Tibial artery (tissue), 4 donors: ENCODE measurements around the gene BABAM2.

ENCODE experiments used
- DNase-seq, 2 donors: peaks; one replicate each; pipeline ENCODE4 v3.0.0-alpha.2; 2019
- H3K27ac ChIP-seq, 2 donors: fragments of 200-600 bp; sonication (generic) in 1 of 2; 1 replicate in 1 of 2; 2 replicates in 1 of 2; pipeline ENCODE4 v1.5.1; 2018 to 2019; ENCODE audit warnings: mild to moderate bottlenecking in 1 of 2
- H3K27me3 ChIP-seq, 2 donors: fragments of 200-600 bp; sonication (generic) in 1 of 2; one replicate each; pipeline versions ENCODE4 v1.5.1 to v1.6.0; 2016 to 2019
- H3K36me3 ChIP-seq, 3 donors: fragments of 200-600 bp; sonication (generic) in 2 of 3; one replicate each; pipeline ENCODE4 v1.5.1; 2016 to 2019; ENCODE audit warnings: mild to moderate bottlenecking in 2 of 3
- H3K4me1 ChIP-seq, 4 donors: fragments of 200-600 bp; sonication (generic) in 2 of 4; 1 replicate in 3 of 4; 2 replicates in 1 of 4; pipeline ENCODE4 v1.5.1; 2016 to 2019
- H3K4me3 ChIP-seq, 2 donors: fragments of 200-600 bp; sonication (generic) in 1 of 2; 1 replicate in 1 of 2; 2 replicates in 1 of 2; pipeline ENCODE4 v1.5.1; 2018 to 2019; ENCODE audit warnings: mild to moderate bottlenecking in 2 of 2
- H3K9me3 ChIP-seq, 3 donors: fragments of 200-600 bp; sonication (generic) in 1 of 3; one replicate each; pipeline ENCODE4 v1.5.1; 2016 to 2019
- intact Hi-C: fragments of 100-400 bp; cut with DNase I; formaldehyde crosslinking; loops from one replicate; pipeline ENCODE4 v1.15.0; 2023; ENCODE audit warnings: low total_unique reads
- TF ChIP-seq, protein P1 (sequence below), 2 experiments: fragments of 200-600 bp in 1 of 2; fragments of 450-650 bp in 1 of 2; IDR thresholded peaks; one replicate each; pipeline ENCODE4 v1.5.1; 2017 to 2019; ENCODE audit warnings: antibody characterized with exemption in 2 of 2, mild to moderate bottlenecking in 1 of 2, moderate library complexity in 1 of 2

Gene BABAM2

DNA sequence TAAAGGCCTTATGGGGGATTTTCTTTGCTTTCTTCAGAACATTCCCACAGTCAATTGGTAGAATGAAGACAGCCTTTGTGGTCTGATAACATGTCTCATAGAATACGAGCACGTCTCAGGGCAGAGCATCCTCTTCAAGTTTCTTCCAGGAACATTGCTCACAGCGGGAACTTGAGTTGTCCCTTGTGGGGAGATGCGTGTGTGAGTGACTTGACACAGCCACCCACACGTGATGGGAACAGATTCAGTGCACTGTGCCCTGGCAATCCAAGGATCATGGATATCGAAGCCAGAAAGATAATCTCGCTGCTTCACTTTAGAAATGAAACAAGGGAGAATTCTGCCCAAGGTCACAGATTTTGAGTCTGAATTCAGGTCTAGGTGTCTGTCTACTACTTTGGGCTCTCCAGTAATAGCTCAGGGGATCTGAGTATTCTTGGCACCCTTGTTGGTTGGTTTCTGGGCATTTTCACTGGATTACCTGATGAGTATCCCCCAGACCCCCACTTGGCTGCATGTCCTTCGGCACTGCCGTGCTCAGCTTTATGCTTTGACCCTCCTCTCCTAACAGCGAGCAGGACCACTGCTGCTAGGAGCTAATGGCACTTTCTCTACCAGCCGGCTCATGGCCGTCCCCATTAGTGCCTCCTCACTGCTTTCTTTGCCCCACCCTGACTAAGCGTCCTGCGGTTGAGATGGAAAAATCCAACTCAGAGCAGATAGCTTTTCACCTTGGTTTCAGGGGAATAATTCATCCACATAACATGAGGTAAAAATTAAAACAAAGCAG lies 426.2 kb downstream of the BABAM2 start:
- Histone ChIP-seq H3K36me3 (peaks cover 0 to 5% (median 0%) of the 10 kb centered on the region in 3 donors), H3K27ac (no peak overlapping the region), H3K27me3 (no peaks in the 10 kb centered on the region), H3K4me3 (no peak overlapping the region), H3K4me1 (peaks cover 0 to 32% (median 18%) of the 10 kb centered on the region in 4 donors), H3K9me3 (no peaks in the 10 kb centered on the region)
- intact Hi-C loops, result no loop called here
- TF ChIP-seq, protein P1, sequence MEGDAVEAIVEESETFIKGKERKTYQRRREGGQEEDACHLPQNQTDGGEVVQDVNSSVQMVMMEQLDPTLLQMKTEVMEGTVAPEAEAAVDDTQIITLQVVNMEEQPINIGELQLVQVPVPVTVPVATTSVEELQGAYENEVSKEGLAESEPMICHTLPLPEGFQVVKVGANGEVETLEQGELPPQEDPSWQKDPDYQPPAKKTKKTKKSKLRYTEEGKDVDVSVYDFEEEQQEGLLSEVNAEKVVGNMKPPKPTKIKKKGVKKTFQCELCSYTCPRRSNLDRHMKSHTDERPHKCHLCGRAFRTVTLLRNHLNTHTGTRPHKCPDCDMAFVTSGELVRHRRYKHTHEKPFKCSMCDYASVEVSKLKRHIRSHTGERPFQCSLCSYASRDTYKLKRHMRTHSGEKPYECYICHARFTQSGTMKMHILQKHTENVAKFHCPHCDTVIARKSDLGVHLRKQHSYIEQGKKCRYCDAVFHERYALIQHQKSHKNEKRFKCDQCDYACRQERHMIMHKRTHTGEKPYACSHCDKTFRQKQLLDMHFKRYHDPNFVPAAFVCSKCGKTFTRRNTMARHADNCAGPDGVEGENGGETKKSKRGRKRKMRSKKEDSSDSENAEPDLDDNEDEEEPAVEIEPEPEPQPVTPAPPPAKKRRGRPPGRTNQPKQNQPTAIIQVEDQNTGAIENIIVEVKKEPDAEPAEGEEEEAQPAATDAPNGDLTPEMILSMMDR (IDR thresholded peaks at IDR 0.05), result no peak
- DNase-seq, result no peak

DNA sequence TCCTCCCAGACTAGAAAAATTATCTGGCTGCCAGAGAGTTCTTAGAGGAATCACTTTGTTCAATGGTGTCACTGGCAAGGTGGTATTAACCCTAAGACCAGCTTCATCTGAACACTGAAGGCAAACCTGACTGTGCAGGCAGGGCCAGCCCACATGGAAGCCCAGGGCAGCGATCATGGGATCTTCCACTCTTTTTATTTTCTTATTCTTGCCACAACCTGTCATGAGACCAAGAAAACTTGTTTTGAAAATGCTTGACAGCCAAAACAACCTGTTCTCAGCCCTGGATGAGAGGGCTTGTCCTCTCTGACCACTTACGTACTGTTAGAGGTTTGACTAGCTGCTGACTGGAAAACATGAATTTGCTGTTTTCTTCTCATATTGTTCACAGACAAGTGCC lies 426.9 kb downstream of the BABAM2 start:
- H3K9me3 ChIP-seq, result no peaks in the 10 kb centered on the region
- DNase-seq, result no peak
- TF ChIP-seq, protein P1 (IDR thresholded peaks at IDR 0.05), result no peak
- H3K27ac ChIP-seq, result no peak overlapping the region
- no peaks in the 10 kb centered on the region for H3K27me3 ChIP-seq
- peaks cover 0 to 38% (median 18%) of the 10 kb centered on the region in 4 donors for H3K4me1 ChIP-seq
- intact Hi-C loops, result no loop called here
- H3K4me3 ChIP-seq, result no peak overlapping the region
- H3K36me3 ChIP-seq, result no peaks in the 10 kb centered on the region

DNA sequence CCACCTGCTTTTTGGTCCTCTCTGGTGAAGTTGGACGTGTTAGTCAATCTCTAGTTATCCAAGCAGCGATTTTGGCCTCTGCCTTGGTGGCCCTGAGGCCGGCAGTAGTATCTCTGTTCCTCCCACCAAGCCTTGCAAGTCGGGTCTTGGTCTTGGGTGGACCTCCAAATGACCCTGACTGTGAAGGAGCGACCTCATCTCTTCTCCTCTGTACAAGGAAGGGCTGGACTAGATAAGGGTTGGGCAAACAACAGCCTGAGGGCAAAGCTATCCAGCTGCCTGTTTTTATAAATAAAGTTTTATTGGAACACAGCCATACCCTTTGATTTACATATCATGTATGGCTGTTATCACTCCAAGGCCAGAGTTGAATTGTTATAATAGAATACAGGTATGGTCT lies 427.5 kb downstream of the BABAM2 start:
- Histone ChIP-seq H3K9me3 (no peaks in the 10 kb centered on the region), H3K27me3 (no peaks in the 10 kb centered on the region), H3K27ac (no peak overlapping the region), H3K36me3 (no peaks in the 10 kb centered on the region), H3K4me3 (no peak overlapping the region), H3K4me1 (peaks cover 0 to 45% (median 18%) of the 10 kb centered on the region in 4 donors)
- TF ChIP-seq, protein P1 (IDR thresholded peaks at IDR 0.05), result no peak
- intact Hi-C loops, result no loop called here
- no peak for DNase-seq

DNA sequence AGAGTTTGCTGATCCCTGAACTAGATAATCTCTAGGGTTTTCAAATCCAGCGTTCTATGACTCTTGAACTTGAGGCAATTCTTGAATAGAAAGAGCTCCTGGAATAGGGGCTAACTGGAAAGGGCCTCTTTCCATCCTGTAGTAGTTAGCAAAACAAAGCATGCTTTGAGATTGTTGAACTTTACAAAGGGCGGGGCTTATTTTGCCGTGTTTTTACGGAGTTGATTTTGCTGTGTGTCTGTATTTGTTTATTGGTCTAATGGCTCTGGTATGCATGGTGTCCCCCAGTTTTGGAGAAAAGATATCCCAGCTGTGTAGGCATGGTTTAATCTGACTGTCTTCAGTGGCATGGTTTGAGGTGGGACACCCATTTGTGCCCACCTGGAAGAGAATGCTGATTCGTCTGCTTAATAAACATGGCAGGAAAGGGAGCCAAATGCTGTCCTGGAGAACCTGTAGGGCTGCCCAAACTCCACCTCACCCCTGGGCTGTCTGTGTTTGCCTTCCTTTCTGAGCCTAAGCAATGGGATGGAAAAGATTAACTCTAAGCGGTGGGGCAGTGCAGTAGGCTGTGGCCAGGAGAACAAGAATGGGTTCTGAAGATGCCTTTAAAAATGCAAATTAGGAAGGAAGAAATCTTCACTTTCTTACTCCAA lies 428.1 kb downstream of the BABAM2 start:
- intact Hi-C loops, result no loop called here
- H3K27me3 ChIP-seq, result no peaks in the 10 kb centered on the region
- H3K4me3 ChIP-seq, result no peak overlapping the region
- peaks cover 0 to 49% (median 18%) of the 10 kb centered on the region in 4 donors for H3K4me1 ChIP-seq
- TF ChIP-seq, protein P1 (IDR thresholded peaks at IDR 0.05), result no peak
- no peak overlapping the region for H3K27ac ChIP-seq
- no peak for DNase-seq
- no peaks in the 10 kb centered on the region for H3K9me3 ChIP-seq
- no peaks in the 10 kb centered on the region for H3K36me3 ChIP-seq

DNA sequence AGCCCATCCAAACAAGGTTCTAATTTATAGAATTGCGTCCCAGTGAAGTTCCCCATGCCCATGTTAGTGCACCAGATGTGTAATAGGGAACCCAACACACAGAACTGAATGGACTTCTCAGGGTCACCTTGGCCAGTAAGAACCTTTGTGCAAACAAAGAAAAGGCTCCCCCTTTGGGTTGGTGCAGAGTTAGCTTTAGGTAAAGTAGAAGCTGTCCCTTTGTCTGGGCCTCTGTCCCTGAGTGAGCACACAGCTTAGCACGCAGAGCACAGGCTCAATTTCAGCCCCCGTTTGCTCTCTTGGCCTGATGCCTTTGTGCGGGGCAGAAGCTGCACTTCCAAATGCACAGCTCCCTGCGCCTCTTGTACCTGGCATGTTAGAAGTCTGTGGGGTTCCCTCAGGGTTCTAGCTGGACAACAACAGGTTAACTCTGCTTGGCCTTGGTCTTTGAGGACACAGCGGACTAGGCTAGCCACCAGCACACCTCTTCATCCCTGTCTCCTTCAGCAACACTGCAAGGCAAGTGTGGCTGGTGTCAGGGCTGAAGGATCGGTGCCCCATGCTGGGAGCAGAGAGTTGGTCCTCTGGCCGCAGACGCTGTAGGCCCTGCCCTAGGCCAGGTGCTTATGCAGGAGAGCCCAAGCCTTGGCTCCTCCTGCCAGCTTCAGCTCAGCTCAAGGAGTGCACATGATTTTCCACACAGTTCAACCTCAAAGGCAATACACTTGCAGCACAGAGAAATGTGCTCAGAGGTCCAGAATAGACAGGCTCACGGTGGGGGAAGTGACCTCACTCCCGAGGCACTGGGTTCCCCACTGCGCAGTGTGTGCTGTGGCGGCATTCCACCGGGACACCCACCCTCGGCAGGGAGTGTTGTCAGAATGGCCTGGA lies 428.8 kb downstream of the BABAM2 start:
- TF ChIP-seq, protein P1 (IDR thresholded peaks at IDR 0.05), result no peak
- Histone ChIP-seq H3K4me1 (peaks cover 0 to 57% (median 18%) of the 10 kb centered on the region in 4 donors), H3K36me3 (no peaks in the 10 kb centered on the region), H3K4me3 (no peak overlapping the region), H3K27me3 (no peaks in the 10 kb centered on the region), H3K9me3 (no peaks in the 10 kb centered on the region), H3K27ac (peak overlapping the region; percentile 33 to 52)
- intact Hi-C loops, result no loop called here
- DNase-seq, result no peak
